HepG2 (cell line): ENCODE data around the gene ABHD13. TPM values are rescaled to one million over a fixed set of nuclear protein-coding genes. Genes with fewer than 3 reads are reported as not detected.

ENCODE experiments used
- ATAC-seq: fragments of 200-7000 bp; cut with Tn5 transposase; 3 replicates; pipeline ENCODE4 v1.9.1; 2020; ENCODE audit warnings: mild to moderate bottlenecking, moderate library complexity
- BruUV-seq: library from RNA; stranded (reverse); fragments of 400-500 nt; replicated peaks from 2 replicates; lab custom pipeline; 2021; lab: Mats Ljungman, UMichigan
- CTCF ChIA-PET: fragments of 300-600 bp; formaldehyde crosslinking; extraction: SDS; loops from one replicate; lab custom pipeline; 2021; ENCODE audit warnings: low total read pairs, inconsistent platforms, low intra/inter-chr PET ratio; lab: Yijun Ruan, JAX
- POLR2A ChIA-PET: fragments of 350-600 bp; sonication (Branson Sonifier 250); formaldehyde crosslinking; loops from one replicate; lab custom pipeline; 2020; ENCODE audit warnings: antibody characterized with exemption, inconsistent platforms; lab: Yijun Ruan, JAX
- DNase-seq: peaks from one replicate; pipeline ENCODE4 v3.0.0-alpha.2; 2015; ENCODE audit warnings: low spot score
- FAIRE-seq: peaks from 3 replicates; lab custom pipeline; 2011; peaks lifted over from hg19 to GRCh38; lab: Jason Lieb, UNC
- H2AFZ ChIP-seq: one replicate; pipeline ENCODE4 v1.6.1; 2011; ENCODE audit warnings: low read length, inconsistent platforms
- H3K27ac ChIP-seq: fragments of 300-600 bp; 3 replicates; pipeline ENCODE4 v1.8.0; 2011; ENCODE audit warnings: mixed run types, mild to moderate bottlenecking, mixed read lengths, low read length, inconsistent platforms; ENCODE audit not compliant: insufficient read depth; ENCODE audit errors: extremely low read length
- H3K27me3 ChIP-seq, 2 experiments: fragments of 200-600 bp in 1 of 2; 2 replicates in 1 of 2; 3 replicates in 1 of 2; pipeline versions ENCODE4 v1.6.0 to v1.8.0; 2011; ENCODE audit warnings: low read length in 2 of 2, mild to moderate bottlenecking in 2 of 2, moderate library complexity in 2 of 2, inconsistent platforms in 1 of 2; ENCODE audit not compliant: insufficient read depth in 2 of 2, control insufficient read depth in 1 of 2
- H3K36me3 ChIP-seq, 2 experiments: fragments of 200-600 bp in 1 of 2; replicated peaks in 1 of 2; 2 replicates in 1 of 2; 3 replicates in 1 of 2; pipeline versions ENCODE4 v1.5.1 to v1.8.0; 2011; ENCODE audit warnings: low read length in 2 of 2, inconsistent platforms in 1 of 2; ENCODE audit not compliant: insufficient read depth in 2 of 2, control insufficient read depth in 1 of 2
- H3K4me1 ChIP-seq: 2 replicates; pipeline ENCODE4 v1.5.1; 2012; ENCODE audit warnings: low read length, inconsistent platforms; ENCODE audit not compliant: insufficient read depth
- H3K4me2 ChIP-seq: 2 replicates; pipeline ENCODE4 v1.6.0; 2011; ENCODE audit warnings: low read depth, low read length, inconsistent platforms
- H3K4me3 ChIP-seq, 3 experiments: fragments of 200-600 bp in 1 of 3; sonication (generic), shearing (Covaris generic) in 1 of 3; replicated peaks in 1 of 3; 2 replicates each; pipeline ENCODE4 v1.5.1; 2011 to 2016; ENCODE audit warnings: low read length in 3 of 3, inconsistent platforms in 2 of 3, low read depth in 2 of 3, mild to moderate bottlenecking in 2 of 3, control low read depth in 1 of 3, mixed read lengths in 1 of 3; ENCODE audit not compliant: insufficient read depth in 1 of 3
- H3K79me2 ChIP-seq: one replicate; pipeline ENCODE4 v1.6.1; 2011; ENCODE audit warnings: low read length, inconsistent platforms; ENCODE audit not compliant: insufficient read depth
- H3K9ac ChIP-seq: 2 replicates; pipeline ENCODE4 v1.6.0; 2011; ENCODE audit warnings: mild to moderate bottlenecking, low read depth, low read length, inconsistent platforms; ENCODE audit not compliant: insufficient read depth
- H3K9me3 ChIP-seq: 2 replicates; pipeline ENCODE4 v1.5.1; 2012; ENCODE audit warnings: mild to moderate bottlenecking, low read length
- H4K20me1 ChIP-seq: 2 replicates; pipeline ENCODE4 v1.6.0; 2011; ENCODE audit warnings: inconsistent platforms, mild to moderate bottlenecking, low read length, moderate library complexity; ENCODE audit not compliant: insufficient read depth
- ARID2 ChIP-seq: sonication (generic); formaldehyde crosslinking; IDR thresholded peaks from 2 replicates; pipeline ENCODE4 v1.8.1; 2022; ENCODE audit warnings: mild to moderate bottlenecking, missing genetic modification reagents, borderline replicate concordance
- CENPBD1 ChIP-seq: sonication (generic); formaldehyde crosslinking; IDR thresholded peaks from 2 replicates; pipeline ENCODE4 v1.8.0; 2022; ENCODE audit warnings: missing genetic modification reagents, low read depth, mild to moderate bottlenecking, borderline replicate concordance
- MNT ChIP-seq: fragments of 450-650 bp; IDR thresholded peaks from 2 replicates; pipeline ENCODE4 v1.6.1; 2016
- MYPOP ChIP-seq: sonication (generic); formaldehyde crosslinking; IDR thresholded peaks from 2 replicates; pipeline ENCODE4 v1.8.1; 2023; ENCODE audit warnings: mild to moderate bottlenecking, moderate library complexity, missing genetic modification reagents
- NCOA5 ChIP-seq: sonication (generic); formaldehyde crosslinking; IDR thresholded peaks from 2 replicates; pipeline ENCODE4 v1.4.0; 2020; ENCODE audit warnings: missing genetic modification reagents
- SMAD9 ChIP-seq: sonication (generic); formaldehyde crosslinking; IDR thresholded peaks from 2 replicates; pipeline ENCODE4 v1.5.1; 2020; ENCODE audit warnings: mild to moderate bottlenecking, missing genetic modification reagents
- THAP11 ChIP-seq: IDR thresholded peaks from 2 replicates; pipeline ENCODE4 v1.6.1; 2016; ENCODE audit warnings: missing biosample characterization, missing genetic modification reagents
- TRIM22 ChIP-seq: fragments of 450-650 bp; IDR thresholded peaks from 2 replicates; pipeline ENCODE4 v1.6.1; 2017
- ZKSCAN1 ChIP-seq: fragments of 150-350 bp; IDR thresholded peaks from 2 replicates; pipeline ENCODE4 v1.6.1; 2014; ENCODE audit warnings: low read length
- ZNF275 ChIP-seq: sonication (generic); formaldehyde crosslinking; IDR thresholded peaks from 2 replicates; pipeline ENCODE4 v1.8.0; 2022; ENCODE audit warnings: missing genetic modification reagents, mild to moderate bottlenecking, inconsistent platforms, borderline replicate concordance
- ZNF543 ChIP-seq: sonication (generic); formaldehyde crosslinking; IDR thresholded peaks from 2 replicates; pipeline ENCODE4 v1.4.0; 2020; ENCODE audit warnings: mild to moderate bottlenecking, missing genetic modification reagents
- ZNF713 ChIP-seq: sonication (generic); formaldehyde crosslinking; IDR thresholded peaks from 2 replicates; pipeline ENCODE4 v1.4.0; 2020; ENCODE audit warnings: mild to moderate bottlenecking, missing genetic modification reagents
- WGBS: methylation state at CpG from one replicate; pipeline ENCODE4 v1.1.6; 2017; ENCODE audit warnings: low lambda C conversion rate; 5-methylcytosine and 5-hydroxymethylcytosine counted together
- in situ Hi-C: cut with HindIII; loops from 2 replicates; pipeline ENCODE4 v1.10.0; 2017; ENCODE audit warnings: low pct_unique_long_range_greater_than_20kb; ENCODE audit not compliant: extremely low pct_ligation_motif_present
- intact Hi-C: fragments of 100-400 bp; cut with micrococcal nuclease; formaldehyde crosslinking; loops from one replicate; pipeline ENCODE4 v1.10.0; 2022; ENCODE audit not compliant: unreplicated experiment
- polyA plus RNA-seq, 8 experiments: library from polyadenylated mRNA; depleted of rRNA in 3 of 8; stranded (reverse) in 7 of 8; unstranded in 1 of 8; fragments of >200 nt; fragmentation: Illumina TruSeq in 4 of 8; extraction: Trizol in 4 of 8; gene quantifications; 2 replicates each; pipeline versions ENCODE4 v1.2.1 to v1.2.3, GENCODE V29; 2011 to 2016; ENCODE audit warnings: low read depth in 4 of 8, missing spikeins in 1 of 8, mixed read lengths in 1 of 8; ENCODE audit not compliant: insufficient read depth in 1 of 8
- total RNA-seq, 5 experiments: library from RNA; depleted of rRNA; stranded (reverse); fragments of >200 nt; fragmentation: Illumina TruSeq; extraction: Trizol; gene quantifications; 2 replicates each; pipeline ENCODE4 v1.2.3, GENCODE V29; 2016; ENCODE audit warnings: low read depth in 1 of 5

ABHD13 gene
- total and polyA plus RNA-seq, 2 of the 13 experiments (the other 11 are each of a cell fraction or from before 2014, with no cell fraction given) = 4.3 to 6.2 TPM

- peak; percentile 67 for ATAC-seq
- no TSS peak for BruUV-seq
Measured at GRCh38 chr13:108270442-108270841, 52.2 kb downstream of the ABHD13 start.

More at GRCh38 chr13:108270442-108270841, 52.2 kb downstream of the ABHD13 start:
- intact Hi-C loops = no loop called here
- DNase-seq = no peak
- in situ Hi-C loops = no loop called here
- Histone ChIP-seq H3K9me3 (no peaks in the 10 kb centered on the region), H3K79me2 (no peaks in the 10 kb centered on the region), H3K4me2 (peak overlapping the region; percentile 75), H3K9ac (no peak overlapping the region; the same call in 1 of the 2 replicates), H2AFZ (no peak overlapping the region), H3K27ac (no peak overlapping the region), H4K20me1 (no peaks in the 10 kb centered on the region)
- POLR2A ChIA-PET = no interaction called here
- 0% methylated on average over 3 of the region's 3 CpGs for WGBS
- no peak for TF ChIP-seq NCOA5 (CRISPR knock-in tag)
- no peak for TF ChIP-seq SMAD9
- no peak for TF ChIP-seq MNT
- no peak for TF ChIP-seq THAP11
- TF ChIP-seq ARID2 (CRISPR knock-in tag) = no peak
- TF ChIP-seq ZNF543 (CRISPR knock-in tag) = no peak
- TF ChIP-seq CENPBD1 = no peak
- TF ChIP-seq ZNF713 (CRISPR knock-in tag) = no peak
- TF ChIP-seq MYPOP (CRISPR knock-in tag) = no peak
- no peak for TF ChIP-seq ZNF275 (CRISPR knock-in tag)
- no peak for TF ChIP-seq ZKSCAN1
- no peak for TF ChIP-seq TRIM22
- TF ChIP-seq, all 625 proteins: peak for 0
- CTCF ChIA-PET = no interaction called here
- no peak for FAIRE-seq
- no peaks in the 10 kb centered on the region for H3K36me3 ChIP-seq
- peaks cover 12% of the 10 kb centered on the region; the same call in 1 of the 2 replicates for H3K4me1 ChIP-seq
- H3K27me3 ChIP-seq = no peaks in the 10 kb centered on the region
- H3K4me3 ChIP-seq = peak overlapping the region in 2 of 3 experiments; percentile 25 to 56; a peak in 2 of 6 replicates
